MM.1S (cell line): ENCODE data around the gene MYO9A.
"Not testable (repeated sequence)": the region's sequence is repeated elsewhere in the genome, so short reads cannot be mapped to it uniquely, and the experiment has no call there.

ENCODE experiments used
- DNase-seq: peaks from one replicate; pipeline ENCODE4 v3.0.0-alpha.2; 2015
- H2AFZ ChIP-seq: fragments of 300-600 bp; sonication (generic); 2 replicates; pipeline ENCODE4 v1.6.0; 2016; ENCODE audit warnings: antibody characterized with exemption, low read length
- H3F3A ChIP-seq: fragments of 300-600 bp; sonication (generic); 2 replicates; pipeline ENCODE4 v1.6.1; 2016; ENCODE audit warnings: mild to moderate bottlenecking, antibody characterized with exemption, low read length, moderate library complexity, mixed read lengths; ENCODE audit not compliant: insufficient read depth
- H3K27ac ChIP-seq: fragments of 300-600 bp; sonication (generic); 2 replicates; pipeline ENCODE4 v1.5.1; 2016; ENCODE audit warnings: mild to moderate bottlenecking, low read length
- H3K27me3 ChIP-seq: fragments of 300-600 bp; sonication (generic); replicated peaks from 2 replicates; pipeline ENCODE4 v1.6.0; 2016; ENCODE audit warnings: low read length; ENCODE audit not compliant: insufficient read depth
- H3K36me3 ChIP-seq: fragments of 300-600 bp; sonication (generic); replicated peaks from 2 replicates; pipeline ENCODE4 v1.6.1; 2016; ENCODE audit warnings: mild to moderate bottlenecking, low read length, mixed read lengths; ENCODE audit not compliant: insufficient read depth
- H3K4me1 ChIP-seq: fragments of 300-600 bp; sonication (generic); 2 replicates; pipeline ENCODE4 v1.6.1; 2016; ENCODE audit warnings: low read length, mixed read lengths
- H3K4me2 ChIP-seq: fragments of 300-600 bp; sonication (generic); 2 replicates; pipeline ENCODE4 v1.6.0; 2016; ENCODE audit warnings: low read depth, low read length
- H3K4me3 ChIP-seq: fragments of 300-600 bp; sonication (generic); 2 replicates; pipeline ENCODE4 v1.5.1; 2016; ENCODE audit warnings: low read length, mixed read lengths
- H3K79me2 ChIP-seq: fragments of 300-600 bp; sonication (generic); 2 replicates; pipeline ENCODE4 v1.6.1; 2016; ENCODE audit warnings: mixed run types, low read length, mixed read lengths
- H3K9ac ChIP-seq: fragments of 300-600 bp; sonication (generic); 2 replicates; pipeline ENCODE4 v1.6.1; 2016; ENCODE audit warnings: low read length, mixed read lengths
- H3K9me2 ChIP-seq: fragments of 300-600 bp; sonication (generic); replicated peaks from 2 replicates; pipeline ENCODE4 v1.6.1; 2016; ENCODE audit warnings: mild to moderate bottlenecking, low read length, mixed read lengths; ENCODE audit not compliant: insufficient read depth
- H3K9me3 ChIP-seq: fragments of 300-600 bp; sonication (generic); replicated peaks from 2 replicates; pipeline ENCODE4 v1.6.1; 2016; ENCODE audit warnings: mild to moderate bottlenecking, low read length, mixed read lengths; ENCODE audit not compliant: insufficient read depth
- H4K20me1 ChIP-seq: fragments of 300-600 bp; sonication (generic); 2 replicates; pipeline ENCODE4 v1.6.1; 2016; ENCODE audit warnings: mild to moderate bottlenecking, low read length, moderate library complexity, mixed read lengths; ENCODE audit not compliant: insufficient read depth
- EZH2 ChIP-seq: fragments of 300-600 bp; sonication (generic); optimal IDR thresholded peaks from 2 replicates; pipeline ENCODE3; 2017; ENCODE audit warnings: low read depth, mild to moderate bottlenecking, antibody characterized with exemption, low read length, mixed read lengths
- EZH2phosphoT487 ChIP-seq: fragments of 300-600 bp; sonication (generic); IDR thresholded peaks from 2 replicates; pipeline ENCODE4 v1.6.1; 2018; ENCODE audit warnings: antibody characterized with exemption, low read length
- TF ChIP-seq, protein P1 (sequence below): fragments of 300-600 bp; sonication (generic); IDR thresholded peaks from 2 replicates; pipeline ENCODE4 v1.5.1; 2016; ENCODE audit warnings: antibody characterized with exemption, low read length, mixed read lengths

MYO9A gene

DNA sequence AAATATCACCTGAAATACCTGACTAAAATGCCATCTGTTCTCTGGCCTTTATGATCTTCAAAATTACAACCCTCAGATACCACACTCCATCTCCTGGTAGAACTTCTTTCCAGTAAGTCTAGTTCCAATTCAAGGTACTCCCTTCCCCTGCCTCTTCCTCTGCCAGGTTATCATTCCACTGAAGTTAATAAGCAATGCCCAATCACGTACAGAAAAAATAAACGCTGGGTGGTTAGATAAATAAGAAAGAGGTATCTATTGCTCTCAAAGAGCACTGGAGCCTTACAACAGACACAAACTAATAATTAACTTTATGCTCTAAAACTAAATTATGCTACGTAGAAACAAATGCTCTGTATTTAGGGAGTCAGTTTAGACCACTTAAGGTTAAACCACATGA is 112.5 kb downstream of the MYO9A start:
- H3K36me3 ChIP-seq = no peaks in the 10 kb centered on the region
- H4K20me1 ChIP-seq = no peaks in the 10 kb centered on the region
- no peak overlapping the region for H3K9ac ChIP-seq
- no peak overlapping the region for H3K27ac ChIP-seq
- H3K27me3 ChIP-seq = no peaks in the 10 kb centered on the region
- no peak overlapping the region for H3K4me2 ChIP-seq
- TF ChIP-seq, protein P1, sequence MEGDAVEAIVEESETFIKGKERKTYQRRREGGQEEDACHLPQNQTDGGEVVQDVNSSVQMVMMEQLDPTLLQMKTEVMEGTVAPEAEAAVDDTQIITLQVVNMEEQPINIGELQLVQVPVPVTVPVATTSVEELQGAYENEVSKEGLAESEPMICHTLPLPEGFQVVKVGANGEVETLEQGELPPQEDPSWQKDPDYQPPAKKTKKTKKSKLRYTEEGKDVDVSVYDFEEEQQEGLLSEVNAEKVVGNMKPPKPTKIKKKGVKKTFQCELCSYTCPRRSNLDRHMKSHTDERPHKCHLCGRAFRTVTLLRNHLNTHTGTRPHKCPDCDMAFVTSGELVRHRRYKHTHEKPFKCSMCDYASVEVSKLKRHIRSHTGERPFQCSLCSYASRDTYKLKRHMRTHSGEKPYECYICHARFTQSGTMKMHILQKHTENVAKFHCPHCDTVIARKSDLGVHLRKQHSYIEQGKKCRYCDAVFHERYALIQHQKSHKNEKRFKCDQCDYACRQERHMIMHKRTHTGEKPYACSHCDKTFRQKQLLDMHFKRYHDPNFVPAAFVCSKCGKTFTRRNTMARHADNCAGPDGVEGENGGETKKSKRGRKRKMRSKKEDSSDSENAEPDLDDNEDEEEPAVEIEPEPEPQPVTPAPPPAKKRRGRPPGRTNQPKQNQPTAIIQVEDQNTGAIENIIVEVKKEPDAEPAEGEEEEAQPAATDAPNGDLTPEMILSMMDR = no peak
- TF ChIP-seq EZH2 = no peak
- TF ChIP-seq EZH2phosphoT487 = no peak
- H3K9me3 ChIP-seq = no peaks in the 10 kb centered on the region
- H3F3A ChIP-seq = no peaks in the 10 kb centered on the region
- H3K79me2 ChIP-seq = no peaks in the 10 kb centered on the region
- no peaks in the 10 kb centered on the region for H3K4me1 ChIP-seq
- no peak for DNase-seq
- H3K9me2 ChIP-seq = no peaks in the 10 kb centered on the region
- no peak overlapping the region for H3K4me3 ChIP-seq
- no peak overlapping the region for H2AFZ ChIP-seq

DNA sequence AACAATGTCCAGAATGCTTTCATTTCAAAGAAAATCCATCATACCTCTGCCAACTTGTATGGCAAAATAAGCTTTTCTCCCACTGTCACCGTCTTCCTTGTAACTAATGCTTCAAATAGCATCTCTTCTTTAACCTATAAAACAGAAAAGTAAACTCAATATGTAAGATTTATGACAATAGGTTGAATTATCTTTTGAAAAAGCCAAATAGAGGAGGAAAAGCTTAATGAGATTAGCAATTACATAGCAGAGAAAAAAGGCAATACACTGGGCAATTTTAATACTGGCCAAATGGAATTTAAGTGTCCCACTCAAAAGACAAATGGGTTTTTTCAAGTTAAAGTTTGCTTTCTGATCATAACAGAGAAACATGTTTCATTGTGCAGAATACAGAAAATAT is 118.1 kb downstream of the MYO9A start:
- Histone ChIP-seq H3K4me3 (no peak overlapping the region), H3K36me3 (no peaks in the 10 kb centered on the region), H3K9me2 (no peaks in the 10 kb centered on the region), H3K4me2 (no peak overlapping the region), H3K4me1 (no peaks in the 10 kb centered on the region), H3K27ac (no peak overlapping the region), H2AFZ (no peak overlapping the region), H3K9ac (no peak overlapping the region), H4K20me1 (no peaks in the 10 kb centered on the region), H3F3A (no peaks in the 10 kb centered on the region), H3K27me3 (no peaks in the 10 kb centered on the region), H3K9me3 (no peaks in the 10 kb centered on the region), H3K79me2 (no peaks in the 10 kb centered on the region)
- no peak for DNase-seq
- TF ChIP-seq, protein P1 = no peak
- TF ChIP-seq EZH2 = no peak
- TF ChIP-seq EZH2phosphoT487 = no peak

DNA sequence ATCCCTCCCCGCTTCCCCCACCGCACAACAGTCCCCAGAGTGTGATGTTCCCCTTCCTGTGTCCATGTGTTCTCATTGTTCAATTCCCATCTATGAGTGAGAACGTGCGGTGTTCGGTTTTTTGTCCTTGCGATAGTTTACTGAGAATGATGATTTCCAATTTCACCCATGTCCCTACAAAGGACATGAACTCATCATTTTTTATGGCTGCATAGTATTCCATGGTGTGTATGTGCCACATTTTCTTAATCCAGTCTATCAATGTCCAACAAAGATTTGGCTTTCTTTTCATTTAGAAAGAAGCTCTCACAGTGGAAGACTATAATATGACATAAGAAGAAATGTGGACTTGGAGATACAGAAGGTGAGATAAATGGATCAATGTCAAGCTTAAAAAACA is 119.2 kb downstream of the MYO9A start:
- not testable (repeated sequence) for H3K9me2 ChIP-seq, H3K4me2 ChIP-seq, H3K36me3 ChIP-seq, H3F3A ChIP-seq, H4K20me1 ChIP-seq, H3K9ac ChIP-seq, DNase-seq, H3K27ac ChIP-seq, H3K27me3 ChIP-seq, H2AFZ ChIP-seq, H3K79me2 ChIP-seq, H3K9me3 ChIP-seq, H3K4me1 ChIP-seq, H3K4me3 ChIP-seq

DNA sequence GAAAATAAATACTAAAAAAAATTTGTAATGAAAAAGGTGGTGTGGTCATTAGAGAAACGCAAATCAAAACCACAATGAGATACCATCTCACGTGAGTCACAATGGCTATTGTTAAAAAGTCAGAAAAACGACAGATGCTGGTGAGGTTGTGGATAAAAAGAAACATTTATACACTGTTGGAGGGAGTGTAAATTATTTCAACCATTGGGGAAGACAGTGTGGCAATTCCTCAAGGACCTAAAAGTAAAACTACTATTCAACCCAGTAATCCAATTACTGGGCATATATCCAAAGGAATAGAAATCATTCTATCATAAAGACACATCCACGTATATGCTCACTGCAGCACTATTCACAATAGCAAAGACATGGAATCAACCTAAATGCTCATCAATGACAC is 120.3 kb downstream of the MYO9A start:
- no peak overlapping the region for H3K27ac ChIP-seq
- no peaks in the 10 kb centered on the region for H3K27me3 ChIP-seq
- H3K9me3 ChIP-seq = no peaks in the 10 kb centered on the region
- DNase-seq = no peak
- no peak overlapping the region for H3K4me3 ChIP-seq
- TF ChIP-seq EZH2 (no peak), EZH2phosphoT487 (no peak)
- TF ChIP-seq, protein P1 = no peak
- H3K36me3 ChIP-seq = no peaks in the 10 kb centered on the region
- no peak overlapping the region for H3K9ac ChIP-seq
- no peak overlapping the region for H3K4me2 ChIP-seq
- no peaks in the 10 kb centered on the region for H3K9me2 ChIP-seq
- H3F3A ChIP-seq = no peaks in the 10 kb centered on the region
- H2AFZ ChIP-seq = no peak overlapping the region
- no peaks in the 10 kb centered on the region for H3K4me1 ChIP-seq
- H3K79me2 ChIP-seq = no peaks in the 10 kb centered on the region
- H4K20me1 ChIP-seq = no peaks in the 10 kb centered on the region
